T-helper 2 cell treated with Interferon-gamma antibody and Interleukin-4, amounts not matched to agents 100 ng/mL and 5 ng/mL, for 36 hours (primary cell): ENCODE data around the gene KCNH6. TPM values are rescaled to one million over a fixed set of nuclear protein-coding genes. Genes with fewer than 3 reads are reported as not detected.

Experiments used
- intact Hi-C: fragments of 100-400 bp; cut with micrococcal nuclease; formaldehyde crosslinking; loops from one replicate; pipeline ENCODE4 v1.15.1; 2023
- total RNA-seq: library from RNA; stranded (reverse); gene quantifications from 2 replicates; pipeline ENCODE4 v1.2.3, GENCODE V29; 2022

KCNH6 gene
- total RNA-seq, 1 donor from 2014 or later: not detected

- intact Hi-C loops: loop anchor here (1.0 to 2.0 kb wide), 7 partner anchors 27 to 293 kb away; partner anchors contain the start of genes CYB561, DDX42, KCNH6 and MAP3K3
Observed at GRCh38 chr17:63549946-63550816, 27.0 kb downstream of the KCNH6 start, which contains the start of gene DCAF7. Gene DCAF7 (plus strand): TSS chr17:63550477. CDS start chr17:63550678, 201 bp downstream.

GRCh38 chr17:63550817-63551639 lies 27.9 kb downstream of the KCNH6 start:
- intact Hi-C loops: loop anchor here (1.0 to 2.0 kb wide), 8 partner anchors 28 to 292 kb away; partner anchors contain the start of genes CYB561, DDX42, KCNH6 and MAP3K3

GRCh38 chr17:63552211-63552610 lies 29.1 kb downstream of the KCNH6 start:
- intact Hi-C loops: no loop called here

GRCh38 chr17:63555500-63556156 lies 32.5 kb downstream of the KCNH6 start:
- intact Hi-C loops: no loop called here

- intact Hi-C loops: no loop called here
Observed at GRCh38 chr17:63557416-63557815, 34.3 kb downstream of the KCNH6 start.

- intact Hi-C loops: no loop called here
Observed at GRCh38 chr17:63558441-63558840, 35.3 kb downstream of the KCNH6 start.

- intact Hi-C loops: no loop called here
Observed at GRCh38 chr17:63561819-63562218, 38.7 kb downstream of the KCNH6 start.

- intact Hi-C loops: no loop called here
Observed at GRCh38 chr17:63563339-63563738, 40.2 kb downstream of the KCNH6 start.

GRCh38 chr17:63564562-63564961 lies 41.4 kb downstream of the KCNH6 start:
- intact Hi-C loops: no loop called here

GRCh38 chr17:63567229-63567628 lies 44.1 kb downstream of the KCNH6 start:
- intact Hi-C loops: no loop called here

- intact Hi-C loops: no loop called here
Observed at GRCh38 chr17:63568563-63568962, 45.4 kb downstream of the KCNH6 start.

- intact Hi-C loops: no loop called here
Observed at GRCh38 chr17:63571632-63572310, 48.6 kb downstream of the KCNH6 start.

- intact Hi-C loops: no loop called here
Observed at GRCh38 chr17:63573634-63574033, 50.5 kb downstream of the KCNH6 start.

- intact Hi-C loops: no loop called here
Observed at GRCh38 chr17:63578027-63578768, 55.0 kb downstream of the KCNH6 start.

GRCh38 chr17:63578769-63579111 lies 55.6 kb downstream of the KCNH6 start:
- intact Hi-C loops: no loop called here

- intact Hi-C loops: no loop called here
Observed at GRCh38 chr17:63579633-63580032, 56.5 kb downstream of the KCNH6 start.

GRCh38 chr17:63587770-63588169 lies 64.6 kb downstream of the KCNH6 start:
- intact Hi-C loops: no loop called here

GRCh38 chr17:63588797-63589196 lies 65.6 kb downstream of the KCNH6 start:
- intact Hi-C loops: no loop called here

GRCh38 chr17:63589646-63590045 lies 66.5 kb downstream of the KCNH6 start:
- intact Hi-C loops: no loop called here

GRCh38 chr17:63592797-63593196 lies 69.6 kb downstream of the KCNH6 start:
- intact Hi-C loops: no loop called here
